ENCODE results near the gene ALDH1L1. TPM values are rescaled to one million over a fixed set of nuclear protein-coding genes. Genes with fewer than 3 reads are reported as not detected.

ALDH1L1 gene
- total RNA-seq, 1 experiment from 2014 or later: 50.0 TPM

DNA sequence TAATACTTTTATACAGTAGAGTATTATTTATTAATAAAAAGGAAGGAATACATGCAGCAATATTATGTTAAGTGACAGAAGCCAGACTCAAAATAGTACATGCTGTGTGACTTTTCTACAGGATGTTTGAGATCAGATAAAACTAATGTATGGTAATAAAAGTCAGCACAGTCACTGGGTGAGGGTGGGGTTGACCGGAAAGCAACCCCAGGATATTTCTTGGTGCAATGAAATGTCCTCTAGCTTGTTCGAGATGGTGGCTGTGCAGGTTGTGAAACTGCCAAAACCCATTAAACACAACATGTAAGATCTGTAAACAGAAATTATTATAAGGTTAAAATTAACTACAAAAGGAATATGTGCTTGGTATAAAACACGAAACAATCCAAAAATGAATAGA lies 20.8 kb upstream of the ALDH1L1 start:
- Histone ChIP-seq H3K9me3 (ENCODE audit: insufficient read depth, low read depth) (no peaks in the 10 kb centered on the region; the same call in 1 of the 2 replicates), H4K20me1 (ENCODE audit: insufficient read depth) (no peaks in the 10 kb centered on the region), H3K27me3 (ENCODE audit: insufficient read depth, low read depth) (no peaks in the 10 kb centered on the region), H3K27ac (no peak overlapping the region), H3K36me3 (ENCODE audit: low read depth) (no peaks in the 10 kb centered on the region), H3K4me3 (no peak overlapping the region), H3F3A (ENCODE audit: insufficient read depth, low read depth) (no peaks in the 10 kb centered on the region), H3K4me2 (no peak overlapping the region), H3K79me2 (ENCODE audit: low read depth) (peaks cover 9% of the 10 kb centered on the region), H2AFZ (no peak overlapping the region), H3K4me1 (replicated peaks; ENCODE audit: insufficient read depth) (0 out of 2 replicates have a peak, but pooled peaks cover 5% of the 10 kb centered on the region), H3K9me2 (ENCODE audit: insufficient read depth) (no peaks in the 10 kb centered on the region)
- DNase-seq: no peak
- POLR2A ChIA-PET (ENCODE audit: unreplicated experiment): no interaction called here
- intact Hi-C loops (cut with micrococcal nuclease; ENCODE audit: unreplicated experiment): no loop called here
- BruUV-seq (replicated peaks): no TSS peak
- TF ChIP-seq EZH2 (IDR thresholded peaks at IDR 0.05; ENCODE audit: low read depth): no peak
- TF ChIP-seq, protein P1, sequence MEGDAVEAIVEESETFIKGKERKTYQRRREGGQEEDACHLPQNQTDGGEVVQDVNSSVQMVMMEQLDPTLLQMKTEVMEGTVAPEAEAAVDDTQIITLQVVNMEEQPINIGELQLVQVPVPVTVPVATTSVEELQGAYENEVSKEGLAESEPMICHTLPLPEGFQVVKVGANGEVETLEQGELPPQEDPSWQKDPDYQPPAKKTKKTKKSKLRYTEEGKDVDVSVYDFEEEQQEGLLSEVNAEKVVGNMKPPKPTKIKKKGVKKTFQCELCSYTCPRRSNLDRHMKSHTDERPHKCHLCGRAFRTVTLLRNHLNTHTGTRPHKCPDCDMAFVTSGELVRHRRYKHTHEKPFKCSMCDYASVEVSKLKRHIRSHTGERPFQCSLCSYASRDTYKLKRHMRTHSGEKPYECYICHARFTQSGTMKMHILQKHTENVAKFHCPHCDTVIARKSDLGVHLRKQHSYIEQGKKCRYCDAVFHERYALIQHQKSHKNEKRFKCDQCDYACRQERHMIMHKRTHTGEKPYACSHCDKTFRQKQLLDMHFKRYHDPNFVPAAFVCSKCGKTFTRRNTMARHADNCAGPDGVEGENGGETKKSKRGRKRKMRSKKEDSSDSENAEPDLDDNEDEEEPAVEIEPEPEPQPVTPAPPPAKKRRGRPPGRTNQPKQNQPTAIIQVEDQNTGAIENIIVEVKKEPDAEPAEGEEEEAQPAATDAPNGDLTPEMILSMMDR (conservative IDR thresholded peaks at IDR 0.05): no peak
- CTCF ChIA-PET: no interaction called here

DNA sequence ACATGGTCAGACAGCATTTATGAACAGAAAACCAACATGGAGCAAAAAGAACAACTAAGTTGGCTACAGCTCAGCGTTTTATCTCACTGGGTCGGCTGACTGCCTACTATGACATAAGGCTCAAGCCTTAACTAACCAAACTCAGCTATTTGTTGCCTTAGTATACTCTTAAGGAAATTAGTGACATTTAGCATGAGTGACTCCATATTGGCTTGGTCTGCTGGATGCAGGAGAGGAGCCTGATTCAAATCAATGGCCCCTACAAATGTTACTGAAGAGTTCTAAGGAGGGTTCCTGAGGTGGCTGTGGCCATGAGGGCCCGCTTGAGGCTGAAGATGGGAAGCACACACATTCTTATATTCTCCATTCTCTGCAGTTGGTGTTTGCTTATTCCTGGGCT lies 20.1 kb upstream of the ALDH1L1 start:
- H3K36me3 ChIP-seq (ENCODE audit: low read depth): no peaks in the 10 kb centered on the region
- CTCF ChIA-PET: no interaction called here

DNA sequence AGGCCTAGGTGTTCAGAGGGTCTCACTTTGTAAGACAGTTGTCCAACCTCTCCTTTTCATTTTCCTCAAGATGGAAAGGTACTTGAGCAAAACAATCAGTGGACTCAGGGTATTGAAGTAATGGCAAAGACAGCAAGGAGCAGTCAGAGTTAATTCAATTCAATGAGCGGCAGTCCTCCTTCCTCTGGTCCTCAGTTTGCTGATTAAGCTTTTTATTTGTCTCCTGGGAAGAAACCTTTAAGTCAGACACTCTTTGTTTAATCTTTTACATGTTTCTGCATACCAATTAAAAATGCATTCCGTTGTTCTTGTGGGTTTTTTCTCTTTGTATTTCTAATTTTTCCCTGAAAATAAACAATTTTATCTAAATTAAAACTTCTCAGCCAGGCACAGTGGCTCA lies 18.9 kb upstream of the ALDH1L1 start:
- H3K9me3 ChIP-seq (ENCODE audit: insufficient read depth, low read depth): peaks cover 13% of the 10 kb centered on the region; the same call in 1 of the 2 replicates
- TF ChIP-seq EZH2 (IDR thresholded peaks at IDR 0.05; ENCODE audit: low read depth): no peak
- TF ChIP-seq, protein P1 (conservative IDR thresholded peaks at IDR 0.05): no peak
- H4K20me1 ChIP-seq (ENCODE audit: insufficient read depth): no peaks in the 10 kb centered on the region
- no peak overlapping the region for H3K4me2 ChIP-seq
- ChIA-PET POLR2A (ENCODE audit: unreplicated experiment) (interaction anchor here (0.7 kb wide), 1 partner anchor 191 kb away, joined by 10 read pairs; no protein-coding TSS in a partner anchor), CTCF (interaction anchor here (1.2 to 2.8 kb wide), 3 partner anchors 9 to 33 kb away, joined by 4 to 17 read pairs (median 16); no protein-coding TSS in a partner anchor)
- no peaks in the 10 kb centered on the region for H3K9me2 ChIP-seq (ENCODE audit: insufficient read depth)
- H3K27ac ChIP-seq: no peak overlapping the region
- no TSS peak for BruUV-seq (replicated peaks)
- H3K36me3 ChIP-seq (ENCODE audit: low read depth): peaks cover 8% of the 10 kb centered on the region; the same call in 1 of the 2 replicates
- H2AFZ ChIP-seq: no peak overlapping the region
- intact Hi-C loops (cut with micrococcal nuclease; ENCODE audit: unreplicated experiment): loop anchor here (5.0 kb wide), 3 partner anchors 117 to 278 kb away; partner anchors contain the start of genes SLC41A3 and ZXDC
- H3F3A ChIP-seq (ENCODE audit: insufficient read depth, low read depth): no peaks in the 10 kb centered on the region
- H3K27me3 ChIP-seq (ENCODE audit: insufficient read depth, low read depth): no peaks in the 10 kb centered on the region
- H3K4me1 ChIP-seq (replicated peaks; ENCODE audit: insufficient read depth): 0 out of 2 replicates have a peak, but pooled peaks cover 5% of the 10 kb centered on the region
- peaks cover 18% of the 10 kb centered on the region for H3K79me2 ChIP-seq (ENCODE audit: low read depth)
- DNase-seq: no peak
- H3K4me3 ChIP-seq: no peak overlapping the region

More for the DNA sequence above, 20.1 kb upstream of the ALDH1L1 start:
- Histone ChIP-seq H3K9me2 (ENCODE audit: insufficient read depth) (no peaks in the 10 kb centered on the region), H3K79me2 (ENCODE audit: low read depth) (peaks cover 11% of the 10 kb centered on the region), H3K4me1 (replicated peaks; ENCODE audit: insufficient read depth) (0 out of 2 replicates have a peak, but pooled peaks cover 5% of the 10 kb centered on the region), H3K4me3 (no peak overlapping the region), H4K20me1 (ENCODE audit: insufficient read depth) (no peaks in the 10 kb centered on the region), H3K9me3 (ENCODE audit: insufficient read depth, low read depth) (peaks cover 1% of the 10 kb centered on the region; the same call in 1 of the 2 replicates), H3K27me3 (ENCODE audit: insufficient read depth, low read depth) (no peaks in the 10 kb centered on the region), H3K27ac (no peak overlapping the region), H2AFZ (no peak overlapping the region), H3K4me2 (no peak overlapping the region), H3F3A (ENCODE audit: insufficient read depth, low read depth) (no peaks in the 10 kb centered on the region)
- no TSS peak for BruUV-seq (replicated peaks)
- intact Hi-C loops (cut with micrococcal nuclease; ENCODE audit: unreplicated experiment): no loop called here
- POLR2A ChIA-PET (ENCODE audit: unreplicated experiment): interaction anchor here (0.6 kb wide), 2 partner anchors 252 to 814 kb away, joined by 3 to 7 read pairs; no protein-coding TSS in a partner anchor
- no peak for DNase-seq
- no peak for TF ChIP-seq EZH2 (IDR thresholded peaks at IDR 0.05; ENCODE audit: low read depth)
- TF ChIP-seq, protein P1 (conservative IDR thresholded peaks at IDR 0.05): no peak
